GM21381 (cell line): Measurements from ENCODE around the gene PDZRN3.

ENCODE experiments used
- ATAC-seq: cut with Tn5 transposase; IDR thresholded peaks from one replicate; pipeline ENCODE4 v1.9.1; 2021; ENCODE audit warnings: mild to moderate bottlenecking, moderate library complexity; ENCODE audit not compliant: unreplicated experiment

Gene PDZRN3

DNA sequence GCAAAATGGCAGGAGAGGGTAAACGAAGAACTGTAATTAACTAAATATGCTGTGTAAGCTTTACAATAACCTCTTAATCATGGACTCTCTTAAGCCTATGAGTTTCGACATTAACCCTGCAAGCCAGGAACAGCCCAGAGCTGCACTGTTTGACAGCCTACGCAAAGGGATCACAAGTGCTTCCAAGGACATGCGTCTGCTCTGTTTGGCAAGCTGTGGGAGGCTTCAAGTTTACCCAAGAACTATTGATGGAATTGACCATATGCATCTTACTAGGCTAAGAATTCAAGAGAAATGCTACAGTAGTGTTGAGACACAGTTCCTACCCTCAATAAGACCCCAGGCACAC lies 66.0 kb downstream of the PDZRN3 start:
- no peak for ATAC-seq

DNA sequence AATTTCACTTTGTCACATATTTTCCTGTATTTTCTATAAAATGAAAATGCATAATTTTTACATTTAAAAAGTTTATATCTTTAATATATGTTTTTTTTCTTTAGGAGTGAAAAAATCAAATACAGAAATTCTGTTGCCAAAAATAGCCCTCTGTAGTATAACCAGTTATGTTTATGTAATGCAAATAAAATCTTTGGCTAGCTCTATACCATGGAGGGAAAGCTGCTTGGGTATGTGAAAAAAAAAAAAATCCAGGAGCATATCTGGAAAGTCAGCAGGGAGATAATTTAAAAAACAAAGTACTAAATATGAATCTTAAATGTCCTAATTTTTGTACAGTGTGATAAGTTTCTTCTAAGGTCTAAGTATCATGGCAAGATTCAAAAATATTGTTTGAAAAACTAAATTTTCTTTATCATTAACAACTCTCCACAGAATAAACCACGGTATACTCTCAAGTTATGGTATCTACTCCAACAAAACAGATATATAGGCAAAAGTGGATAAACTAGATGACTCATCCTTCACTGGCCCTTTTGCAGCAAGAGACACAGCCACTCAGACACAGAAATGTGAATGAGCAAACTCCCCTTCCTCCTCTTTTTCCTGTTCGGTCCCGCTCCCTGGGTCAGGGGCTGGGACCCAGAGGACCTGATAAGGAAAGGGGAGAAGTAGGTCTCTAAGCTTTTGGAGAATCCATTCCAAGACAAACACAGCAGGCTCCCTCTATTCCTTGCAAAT lies 66.6 kb downstream of the PDZRN3 start:
- no peak for ATAC-seq

DNA sequence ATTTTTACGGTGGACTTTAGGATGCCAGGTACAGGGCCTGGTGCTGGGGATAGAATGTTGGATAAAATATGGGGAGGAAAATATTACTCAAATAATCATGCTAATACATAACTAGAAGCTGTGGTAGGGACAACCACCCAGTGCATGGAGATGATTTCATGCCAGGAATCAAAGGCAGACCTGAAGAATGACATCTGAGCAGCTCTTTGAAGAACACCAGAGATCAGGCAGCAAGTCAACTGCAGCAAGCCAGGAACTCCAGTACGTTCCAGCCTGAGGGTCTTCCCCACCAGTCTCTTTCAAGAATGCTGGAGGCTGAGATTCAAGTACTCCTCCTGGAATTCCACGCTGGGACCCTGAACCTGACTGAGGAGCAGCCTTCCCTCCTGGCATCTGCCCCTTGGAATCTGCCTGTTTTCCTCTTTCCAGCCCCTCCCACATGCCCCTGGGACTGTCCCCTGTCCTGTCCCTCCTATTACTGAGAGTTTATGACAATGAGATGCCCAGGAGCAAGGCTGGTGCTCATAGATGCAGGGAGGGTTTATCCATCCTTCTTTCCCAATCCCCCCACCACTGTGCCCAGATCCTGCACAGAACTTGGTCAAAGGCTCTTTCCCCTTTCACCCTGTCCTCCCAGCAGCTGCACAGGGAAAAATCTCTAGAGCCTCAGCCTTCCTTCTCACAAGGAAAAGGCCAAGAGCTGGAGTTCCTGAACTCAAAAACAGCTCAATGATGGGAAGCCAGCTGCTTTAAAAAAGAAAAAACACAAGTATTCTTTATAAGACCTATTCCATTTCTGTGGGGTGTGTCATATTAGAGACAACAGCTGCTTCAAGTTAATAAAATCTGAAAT lies 68.0 kb downstream of the PDZRN3 start:
- no peak for ATAC-seq

DNA sequence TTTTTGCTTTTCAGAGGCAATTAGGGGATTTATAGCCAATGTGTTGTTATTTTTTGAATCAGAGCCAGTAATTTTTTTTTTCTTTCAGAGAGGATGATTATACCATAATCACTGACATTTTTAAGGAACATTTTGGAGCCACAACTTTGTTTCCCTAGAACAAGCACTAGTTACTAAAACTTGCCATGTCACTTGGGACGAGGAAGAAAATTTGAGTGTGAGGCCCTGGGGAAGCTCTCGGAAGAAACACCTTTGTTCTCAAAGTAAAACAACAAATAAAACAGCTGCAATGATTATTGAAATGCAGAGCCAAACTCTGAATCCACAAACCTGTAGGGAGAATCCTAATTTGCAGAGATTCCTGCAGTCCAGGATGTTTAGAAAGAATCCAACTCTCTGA lies 69.7 kb downstream of the PDZRN3 start:
- no peak for ATAC-seq

GRCh38 chr3:73552700-73553099 lies 72.0 kb downstream of the PDZRN3 start:
- ATAC-seq, result no peak

DNA sequence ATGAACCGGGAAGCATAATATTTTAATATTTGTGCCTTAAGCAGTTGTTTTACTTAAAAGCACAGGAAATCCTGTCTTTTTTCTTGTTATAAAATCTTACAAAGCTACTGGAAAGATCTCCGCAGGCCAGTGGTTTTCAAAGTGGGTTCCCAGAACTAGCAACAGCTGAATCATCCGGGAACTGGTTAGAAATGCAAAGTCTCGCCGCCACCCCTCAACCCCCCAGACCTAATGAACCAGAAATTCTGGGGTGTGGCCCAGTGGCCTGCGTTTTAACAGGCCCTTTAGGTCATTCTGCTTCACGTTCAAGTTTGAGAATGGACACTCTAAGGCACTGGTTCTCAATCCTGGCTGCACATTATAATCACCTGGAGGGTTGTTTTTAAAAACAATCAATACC lies 74.7 kb downstream of the PDZRN3 start:
- ATAC-seq, result no peak

DNA sequence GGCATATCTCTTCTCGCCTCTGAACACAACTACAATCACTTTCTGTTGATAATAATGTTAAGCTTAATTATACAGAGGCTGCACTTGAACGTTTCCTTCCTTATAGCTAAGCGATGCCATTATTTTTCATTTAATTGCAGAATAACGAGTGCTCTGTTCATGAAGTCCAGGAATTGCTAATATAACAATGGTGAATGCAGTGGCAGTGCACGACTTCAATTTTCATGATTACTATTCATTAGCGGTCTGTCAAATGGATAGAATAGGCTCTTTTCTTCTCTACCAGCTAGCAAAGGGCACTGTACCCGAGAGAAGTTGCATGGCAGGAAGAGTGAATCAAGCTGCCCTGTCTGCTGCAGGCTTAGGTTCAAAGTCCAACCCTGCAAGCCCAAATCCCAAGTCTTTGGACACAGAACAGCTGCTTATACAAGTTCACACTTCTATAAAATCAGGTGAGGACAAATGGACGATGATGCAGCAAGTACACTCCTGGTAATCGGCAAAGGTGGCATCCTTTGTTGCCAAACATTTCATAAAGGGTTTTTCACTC lies 75.6 kb downstream of the PDZRN3 start:
- no peak for ATAC-seq

GRCh38 chr3:73548436-73548835 lies 76.3 kb downstream of the PDZRN3 start:
- no peak for ATAC-seq

GRCh38 chr3:73547427-73548248 lies 77.1 kb downstream of the PDZRN3 start:
- no peak for ATAC-seq

GRCh38 chr3:73546961-73547360 lies 77.8 kb downstream of the PDZRN3 start:
- ATAC-seq, result no peak

DNA sequence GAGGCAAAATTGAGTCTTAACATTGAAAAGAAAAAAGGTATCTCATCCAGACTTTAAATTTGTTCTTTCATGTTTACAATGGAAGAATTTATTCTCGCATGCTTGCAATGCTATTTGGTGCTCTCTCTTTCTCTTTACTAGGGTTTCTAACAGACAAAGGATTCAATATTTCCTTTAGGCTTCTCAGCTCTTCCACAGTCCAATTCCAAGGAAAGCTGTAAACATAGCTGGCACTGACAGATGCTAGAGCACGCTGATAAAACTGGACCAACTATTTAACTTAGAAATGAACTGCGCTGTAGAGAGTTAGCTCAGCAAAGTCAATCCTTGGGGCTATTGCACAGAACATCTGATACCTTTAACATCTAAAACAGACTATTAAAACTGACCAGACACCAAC lies 81.3 kb downstream of the PDZRN3 start:
- no peak for ATAC-seq

- ATAC-seq, result no peak
Observed at GRCh38 chr3:73542136-73542535, 82.6 kb downstream of the PDZRN3 start.

DNA sequence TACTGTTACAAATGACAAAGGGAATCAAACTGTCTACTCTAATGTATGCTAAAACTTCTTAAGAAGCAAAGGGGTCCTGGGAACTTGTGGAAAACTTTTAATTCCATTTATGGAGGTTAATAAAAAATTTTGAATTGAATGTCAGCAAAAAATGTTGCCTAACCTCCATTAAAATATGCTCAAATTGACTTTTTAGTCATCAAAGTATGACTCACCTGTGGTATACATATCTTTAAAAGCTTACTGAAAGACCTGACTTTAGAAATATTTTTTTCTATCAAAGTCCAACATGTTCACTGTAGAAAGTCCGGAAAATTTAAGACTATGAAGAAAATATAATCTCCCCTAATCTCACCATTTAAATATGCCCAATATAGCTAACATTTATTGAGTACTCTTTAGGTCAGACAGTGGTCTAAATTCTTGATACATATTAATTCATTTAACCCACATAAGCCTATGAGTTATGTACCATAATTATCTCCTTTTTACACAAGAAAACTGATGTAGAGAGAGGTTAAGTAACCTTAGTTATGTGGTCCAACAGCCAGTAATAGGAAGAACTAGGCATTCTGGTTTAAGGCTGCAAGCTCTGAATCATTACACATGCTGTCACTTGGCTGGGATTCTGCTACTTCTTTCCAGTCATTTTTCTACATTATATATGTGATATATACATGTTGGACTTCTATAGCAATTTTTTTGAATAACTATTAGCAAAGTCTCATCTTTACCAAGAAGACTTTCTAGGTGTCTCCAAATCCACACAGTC lies 83.6 kb downstream of the PDZRN3 start:
- no peak for ATAC-seq

DNA sequence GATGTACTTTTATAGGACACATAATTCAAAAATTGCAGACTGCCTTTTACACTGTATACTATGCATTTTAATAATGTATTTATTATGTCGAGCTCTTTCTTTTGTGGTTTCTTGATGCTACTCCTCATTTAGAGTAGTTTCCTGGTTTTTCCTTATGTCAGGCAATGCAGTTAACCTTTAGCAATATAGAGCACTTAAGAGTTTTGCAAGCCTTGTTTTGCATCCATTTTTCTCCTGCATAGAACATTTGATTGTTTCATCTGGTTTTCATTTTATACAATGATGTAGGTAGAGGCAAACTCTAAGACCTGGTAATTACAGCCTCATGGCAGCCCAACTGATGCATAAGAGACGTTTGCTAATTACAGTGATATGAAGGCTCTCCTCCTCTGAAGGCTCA lies 86.3 kb downstream of the PDZRN3 start:
- ATAC-seq, result no peak

DNA sequence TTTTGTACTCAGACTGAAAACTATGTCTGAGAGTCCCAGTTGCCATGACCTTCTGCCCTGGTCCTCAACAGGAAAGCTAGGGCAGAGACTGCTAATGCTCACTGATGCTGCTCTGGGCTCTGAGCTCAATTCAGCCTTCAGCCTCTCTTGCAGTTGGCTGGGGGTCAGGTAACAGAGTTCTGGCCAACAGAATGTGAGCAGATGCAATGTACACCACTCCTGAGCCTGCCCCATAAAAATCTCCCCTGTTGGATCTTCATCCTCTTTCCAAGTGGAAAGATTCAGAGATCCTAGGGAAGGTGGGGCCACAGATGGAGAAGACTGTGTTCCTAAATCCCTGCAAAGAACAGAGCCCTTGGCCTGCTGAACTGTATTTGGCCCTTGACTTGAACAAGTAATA lies 87.8 kb downstream of the PDZRN3 start:
- no peak for ATAC-seq

- ATAC-seq, result no peak
Observed at GRCh38 chr3:73536336-73536895, 88.3 kb downstream of the PDZRN3 start.

DNA sequence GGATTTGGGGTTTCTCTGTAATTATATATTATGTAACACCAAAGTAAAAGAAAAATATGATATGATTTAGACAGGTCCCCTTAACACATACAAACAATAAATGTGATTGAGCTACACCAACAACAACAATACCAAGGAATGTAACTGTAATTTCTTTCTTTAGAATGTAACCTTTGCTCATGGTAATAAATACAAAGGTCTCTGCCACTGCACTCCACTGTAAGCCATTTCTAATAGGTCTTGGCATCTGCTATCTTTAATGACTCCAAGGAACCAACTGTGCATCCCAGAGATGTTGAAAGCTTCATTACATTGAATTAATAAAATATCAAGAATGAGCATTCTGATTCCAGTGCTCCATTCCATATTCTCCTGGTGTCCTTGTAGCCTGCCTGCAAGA lies 88.8 kb downstream of the PDZRN3 start:
- no peak for ATAC-seq

- ATAC-seq, result no peak
Observed at GRCh38 chr3:73535137-73535536, 89.6 kb downstream of the PDZRN3 start.

DNA sequence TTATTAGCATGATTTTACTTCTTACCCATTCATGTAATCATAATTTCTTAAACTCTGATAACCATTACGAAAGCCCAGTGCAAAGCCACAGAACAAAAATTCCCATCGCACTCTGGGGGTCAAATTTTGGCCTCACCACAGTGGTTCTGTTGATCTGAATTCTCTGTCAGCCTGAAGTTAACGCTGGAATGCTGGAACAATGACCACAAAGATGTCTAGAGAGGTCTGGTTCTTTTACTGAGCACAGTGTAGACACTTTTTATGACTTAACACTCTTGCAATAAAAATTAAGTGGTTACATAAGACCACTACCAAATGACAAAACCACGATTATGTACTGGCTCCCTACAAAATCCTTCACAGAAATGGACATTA lies 94.7 kb downstream of the PDZRN3 start:
- no peak for ATAC-seq

DNA sequence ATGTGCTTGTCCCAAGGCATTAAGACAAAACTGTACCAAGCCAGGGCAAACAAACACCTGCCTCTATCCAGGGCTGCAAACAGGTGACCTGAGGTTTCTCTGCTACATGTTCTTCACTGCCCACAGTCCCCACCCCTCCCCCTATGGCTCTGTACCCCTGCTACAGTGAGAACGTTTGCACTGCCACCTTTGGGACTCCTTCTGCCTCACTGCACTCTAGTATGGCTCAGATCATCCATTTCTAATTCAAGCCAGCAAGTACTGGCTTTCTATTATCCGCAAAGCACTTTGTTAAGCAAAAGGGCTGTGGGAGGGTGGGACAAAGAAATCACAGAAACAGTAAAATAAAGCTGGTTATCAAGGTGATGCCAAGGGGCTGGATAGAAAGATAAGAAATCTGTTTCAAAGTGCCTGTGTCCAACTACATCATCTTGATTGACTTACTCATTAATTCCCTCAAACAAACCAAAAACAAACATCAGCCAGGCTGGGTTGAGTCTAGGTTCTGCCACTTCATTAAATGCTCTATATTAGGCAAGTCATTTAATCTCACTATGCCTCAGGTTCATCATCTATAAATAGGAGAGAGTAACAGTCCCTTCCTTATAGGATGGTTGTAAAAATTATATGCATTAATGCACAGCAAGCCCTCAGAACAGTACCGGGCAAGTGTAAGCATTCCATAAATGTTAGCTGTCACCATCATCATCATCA lies 95.3 kb downstream of the PDZRN3 start:
- no peak for ATAC-seq
